Sigmoid colon (tissue), 7 donors: ENCODE measurements around the gene OR1S1. TPM values are rescaled to one million over a fixed set of nuclear protein-coding genes. Genes with fewer than 3 reads are reported as not detected.

Experiments used
- DNase-seq: peaks from one replicate; pipeline ENCODE4 v3.0.0-alpha.2; 2019
- H3K27ac ChIP-seq, 4 donors: fragments of 200-600 bp; sonication (generic); one replicate each; pipeline ENCODE4 v1.5.1; 2016 to 2019; ENCODE audit warnings: mild to moderate bottlenecking in 1 of 4
- H3K27me3 ChIP-seq, 3 donors: fragments of 200-600 bp; sonication (generic); one replicate each; pipeline ENCODE4 v1.5.1; 2019; ENCODE audit warnings: mild to moderate bottlenecking in 1 of 3
- H3K36me3 ChIP-seq, 4 donors: fragments of 200-600 bp; sonication (generic); one replicate each; pipeline ENCODE4 v1.5.1; 2016 to 2019
- H3K4me1 ChIP-seq, 4 donors: fragments of 200-600 bp; sonication (generic); one replicate each; pipeline ENCODE4 v1.5.1; 2017 to 2019
- H3K4me3 ChIP-seq, 4 donors: fragments of 200-600 bp; sonication (generic); one replicate each; pipeline ENCODE4 v1.5.1; 2017 to 2019; ENCODE audit warnings: mild to moderate bottlenecking in 2 of 4, moderate library complexity in 1 of 4
- H3K9me3 ChIP-seq, 4 donors: fragments of 200-600 bp in 3 of 4; sonication (generic) in 3 of 4; one replicate each; pipeline versions ENCODE4 v1.5.1 to v1.6.1; 2013 to 2019
- EP300 ChIP-seq, 4 donors: sonication (generic); formaldehyde crosslinking; IDR thresholded peaks; one replicate each; pipeline ENCODE4 v1.6.1; 2017; ENCODE audit warnings: antibody characterized with exemption in 4 of 4
- POLR2A ChIP-seq, 2 donors: fragments of 450-650 bp; IDR thresholded peaks; one replicate each; pipeline ENCODE4 v1.6.1; 2016; ENCODE audit warnings: antibody characterized with exemption in 2 of 2, mild to moderate bottlenecking in 2 of 2, moderate library complexity in 2 of 2
- POLR2AphosphoS5 ChIP-seq, 4 donors: sonication (generic); formaldehyde crosslinking; IDR thresholded peaks; one replicate each; pipeline ENCODE4 v1.6.1; 2017; ENCODE audit warnings: antibody characterized with exemption in 4 of 4
- WGBS, 2 donors: extraction: QIAGEN DNeasy Blood & Tissue Kit; methylation state at CpG; one replicate each; pipeline ENCODE4 v1.1.7; 2013; 5-methylcytosine and 5-hydroxymethylcytosine counted together
- intact Hi-C: fragments of 100-400 bp; cut with DNase I; formaldehyde crosslinking; loops from one replicate; pipeline ENCODE4 v1.15.1; 2023
- polyA plus RNA-seq, 3 donors: library from polyadenylated mRNA; stranded (reverse); fragments of 200-250 nt; gene quantifications; one replicate each; pipeline ENCODE4 v1.2.3, GENCODE V29; 2013
- total RNA-seq, 4 donors: library from RNA; depleted of rRNA; stranded (reverse); fragments of >200 nt; gene quantifications; one replicate each; pipeline ENCODE4 v1.1.0, GENCODE V29; 2016
- TF ChIP-seq, protein P1 (sequence below), 4 experiments: fragments of 450-650 bp in 3 of 4; fragments of 200-600 bp in 1 of 4; IDR thresholded peaks; one replicate each; pipeline ENCODE4 v1.5.1; 2016 to 2019; ENCODE audit warnings: antibody characterized with exemption in 4 of 4, mild to moderate bottlenecking in 3 of 4, moderate library complexity in 2 of 4
- donor health status: healthy with polysubstance abuse.
- donor health status: Bipolar disorder and iron deficiency.
- donor health status: healthy.

Gene OR1S1
- total and polyA plus RNA-seq, 7 donors, result not detected

- H3K4me3 ChIP-seq, result no peak overlapping the region
- no peak for DNase-seq
- H3K27me3 ChIP-seq, result no peaks in the 10 kb centered on the region
- intact Hi-C loops, result no loop called here
- no peaks in the 10 kb centered on the region for H3K4me1 ChIP-seq
- H3K36me3 ChIP-seq, result no peaks in the 10 kb centered on the region
- H3K27ac ChIP-seq, result no peak overlapping the region
- TF ChIP-seq POLR2AphosphoS5 (IDR thresholded peaks at IDR 0.05), result no peak
- no peak for TF ChIP-seq EP300 (IDR thresholded peaks at IDR 0.05)
- TF ChIP-seq, protein P1, sequence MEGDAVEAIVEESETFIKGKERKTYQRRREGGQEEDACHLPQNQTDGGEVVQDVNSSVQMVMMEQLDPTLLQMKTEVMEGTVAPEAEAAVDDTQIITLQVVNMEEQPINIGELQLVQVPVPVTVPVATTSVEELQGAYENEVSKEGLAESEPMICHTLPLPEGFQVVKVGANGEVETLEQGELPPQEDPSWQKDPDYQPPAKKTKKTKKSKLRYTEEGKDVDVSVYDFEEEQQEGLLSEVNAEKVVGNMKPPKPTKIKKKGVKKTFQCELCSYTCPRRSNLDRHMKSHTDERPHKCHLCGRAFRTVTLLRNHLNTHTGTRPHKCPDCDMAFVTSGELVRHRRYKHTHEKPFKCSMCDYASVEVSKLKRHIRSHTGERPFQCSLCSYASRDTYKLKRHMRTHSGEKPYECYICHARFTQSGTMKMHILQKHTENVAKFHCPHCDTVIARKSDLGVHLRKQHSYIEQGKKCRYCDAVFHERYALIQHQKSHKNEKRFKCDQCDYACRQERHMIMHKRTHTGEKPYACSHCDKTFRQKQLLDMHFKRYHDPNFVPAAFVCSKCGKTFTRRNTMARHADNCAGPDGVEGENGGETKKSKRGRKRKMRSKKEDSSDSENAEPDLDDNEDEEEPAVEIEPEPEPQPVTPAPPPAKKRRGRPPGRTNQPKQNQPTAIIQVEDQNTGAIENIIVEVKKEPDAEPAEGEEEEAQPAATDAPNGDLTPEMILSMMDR (IDR thresholded peaks at IDR 0.05), result no peak
- no peak for TF ChIP-seq POLR2A (IDR thresholded peaks at IDR 0.05)
- peaks cover 0 to 3% (median under 1%) of the 10 kb centered on the region in 4 donors for H3K9me3 ChIP-seq
These were observed 19.1 kb upstream of the OR1S1 start for GRCh38 chr11:58193391-58193790.

- no peak for TF ChIP-seq EP300 (IDR thresholded peaks at IDR 0.05)
- no peak for TF ChIP-seq POLR2A (IDR thresholded peaks at IDR 0.05)
- TF ChIP-seq, protein P1 (IDR thresholded peaks at IDR 0.05), result no peak
- TF ChIP-seq POLR2AphosphoS5 (IDR thresholded peaks at IDR 0.05), result no peak
- H3K4me1 ChIP-seq, result no peaks in the 10 kb centered on the region
- H3K36me3 ChIP-seq, result no peaks in the 10 kb centered on the region
- peaks cover 0 to 3% (median under 1%) of the 10 kb centered on the region in 4 donors for H3K9me3 ChIP-seq
- intact Hi-C loops, result no loop called here
- no peak for DNase-seq
- H3K4me3 ChIP-seq, result no peak overlapping the region
- WGBS, 2 donors, result 94 to 95% methylated on average over 2 of the region's 2 CpGs
- no peak overlapping the region for H3K27ac ChIP-seq
- no peaks in the 10 kb centered on the region for H3K27me3 ChIP-seq
These were observed 16.6 kb upstream of the OR1S1 start for GRCh38 chr11:58195939-58196338.

DNA sequence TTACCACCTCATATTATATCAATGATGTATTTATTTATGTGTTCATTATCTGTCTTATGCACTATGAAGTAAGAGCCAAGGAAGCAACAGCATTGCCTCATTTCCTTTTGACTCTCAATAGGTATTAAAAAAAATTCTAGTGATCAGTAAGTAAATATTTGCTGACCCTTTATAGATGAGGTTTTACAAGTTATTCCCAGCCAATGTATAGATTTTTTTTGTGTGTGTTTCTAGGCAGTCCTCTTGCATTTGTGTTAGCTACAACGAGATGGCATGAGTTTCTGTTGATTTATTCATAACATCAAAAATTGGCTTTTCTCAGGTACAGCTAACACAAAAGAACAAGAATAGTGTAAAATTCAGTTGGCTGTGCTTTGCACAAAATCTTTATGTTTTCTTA lies 13.2 kb upstream of the OR1S1 start:
- Histone ChIP-seq H3K4me3 (no peak overlapping the region), H3K36me3 (no peaks in the 10 kb centered on the region), H3K9me3 (peaks cover 0 to 3% (median under 1%) of the 10 kb centered on the region in 4 donors), H3K4me1 (no peaks in the 10 kb centered on the region), H3K27me3 (no peaks in the 10 kb centered on the region), H3K27ac (no peak overlapping the region)
- 13 to 52% methylated on average over 1 of the region's 1 CpG for WGBS, 2 donors
- DNase-seq, result no peak
- TF ChIP-seq POLR2A (IDR thresholded peaks at IDR 0.05) (no peak), EP300 (IDR thresholded peaks at IDR 0.05) (no peak), POLR2AphosphoS5 (IDR thresholded peaks at IDR 0.05) (no peak)
- TF ChIP-seq, protein P1 (IDR thresholded peaks at IDR 0.05), result no peak
- intact Hi-C loops, result no loop called here

DNA sequence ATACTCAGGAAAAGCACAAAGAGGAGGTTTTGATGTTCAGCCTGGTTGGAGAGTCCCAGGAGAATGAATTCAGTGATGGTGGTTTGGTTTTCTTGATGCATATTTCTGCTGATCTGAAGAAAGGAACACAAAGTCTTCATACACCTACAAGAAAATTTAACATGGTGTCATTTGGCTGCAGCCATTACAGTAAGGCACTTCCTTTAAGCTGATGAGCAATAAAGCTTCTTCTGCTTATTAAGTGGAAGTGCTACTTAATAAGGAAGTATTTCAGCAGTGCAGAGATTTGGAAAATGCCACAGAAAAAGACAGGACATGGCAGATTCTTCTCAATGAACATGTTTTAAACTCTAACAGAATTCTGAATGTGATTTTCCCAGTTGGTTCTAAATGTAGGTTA lies 8.5 kb upstream of the OR1S1 start, which contains the start of gene OR1S2:
Gene OR1S2, minus strand, starts transcription at position 101 of the 400 bp plus-strand sequence. Its CDS starts 0 bp downstream, at position 101.
- TF ChIP-seq EP300 (IDR thresholded peaks at IDR 0.05), result no peak
- no peak for TF ChIP-seq POLR2A (IDR thresholded peaks at IDR 0.05)
- no peak for TF ChIP-seq POLR2AphosphoS5 (IDR thresholded peaks at IDR 0.05)
- TF ChIP-seq, protein P1 (IDR thresholded peaks at IDR 0.05), result no peak
- no peak for DNase-seq
- Histone ChIP-seq H3K4me1 (no peaks in the 10 kb centered on the region), H3K36me3 (no peaks in the 10 kb centered on the region), H3K9me3 (no peaks in the 10 kb centered on the region), H3K4me3 (no peak within 1 kb of the TSS), H3K27ac (no peak within 1 kb of the TSS), H3K27me3 (no peaks in the 10 kb centered on the region)
- intact Hi-C loops, result no loop called here

DNA sequence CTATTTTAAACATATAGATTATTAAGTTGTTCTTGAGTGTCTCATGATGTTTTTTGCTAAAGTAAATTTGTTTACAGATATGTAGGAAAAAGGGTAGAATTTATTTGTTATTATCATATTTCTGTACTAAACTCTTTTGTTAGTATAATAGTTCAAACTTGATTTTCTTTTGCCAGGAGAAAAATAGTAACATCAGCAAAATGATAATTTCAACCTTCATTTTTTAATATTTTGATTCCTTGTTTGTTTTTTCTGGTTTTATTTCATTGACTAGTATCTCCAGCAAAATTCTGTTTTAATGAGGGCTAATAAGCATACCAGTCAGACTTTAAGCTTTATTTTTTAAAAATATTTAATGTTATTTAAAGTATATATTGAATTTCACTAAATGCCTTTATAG lies 4.0 kb downstream of the OR1S1 start:
- no peak overlapping the region for H3K27ac ChIP-seq
- intact Hi-C loops, result no loop called here
- H3K4me1 ChIP-seq, result no peaks in the 10 kb centered on the region
- DNase-seq, result no peak
- H3K9me3 ChIP-seq, result no peaks in the 10 kb centered on the region
- no peaks in the 10 kb centered on the region for H3K27me3 ChIP-seq
- H3K4me3 ChIP-seq, result no peak overlapping the region
- TF ChIP-seq POLR2AphosphoS5 (IDR thresholded peaks at IDR 0.05), result no peak
- no peak for TF ChIP-seq POLR2A (IDR thresholded peaks at IDR 0.05)
- no peak for TF ChIP-seq EP300 (IDR thresholded peaks at IDR 0.05)
- TF ChIP-seq, protein P1 (IDR thresholded peaks at IDR 0.05), result no peak
- H3K36me3 ChIP-seq, result no peaks in the 10 kb centered on the region
